ENCODE results near the gene ZNF592. TPM values are rescaled to one million over a fixed set of nuclear protein-coding genes. Genes with fewer than 3 reads are reported as not detected.
"Not testable (repeated sequence)": the region's sequence is repeated elsewhere in the genome, so short reads cannot be mapped to it uniquely, and the experiment has no call there.

The ZNF592 gene
- total RNA-seq, 1 donor from 2014 or later: 36.1 TPM

- no peak for TF ChIP-seq CTCF (IDR thresholded peaks at IDR 0.05)
- Histone ChIP-seq H3K9me3 (no peaks in the 10 kb centered on the region), H3K27ac (peak overlapping the region; percentile 83 to 99), H3K4me1 (peaks cover 7 to 51% of the 10 kb centered on the region in 2 donors), H3K4me3 (peak overlapping the region; percentile 82 to 94), H3K36me3 (no peaks in the 10 kb centered on the region), H3K27me3 (no peaks in the 10 kb centered on the region)
- no peak for DNase-seq (ENCODE audit: low spot score in 2 of 2)
- intact Hi-C loops (cut with DNase I): no loop called here
Measured at GRCh38 chr15:84750583-84751092, 2.2 kb downstream of the ZNF592 start.

GRCh38 chr15:84751721-84752120 is 3.3 kb downstream of the ZNF592 start:
- intact Hi-C loops (cut with DNase I); H3K4me3 ChIP-seq; H3K27me3 ChIP-seq; DNase-seq (ENCODE audit: low spot score in 2 of 2); H3K9me3 ChIP-seq; H3K36me3 ChIP-seq: not testable (repeated sequence)
- peak overlapping the region; percentile 52 to 99 for H3K27ac ChIP-seq
- peaks cover 7 to 53% of the 10 kb centered on the region in 2 donors for H3K4me1 ChIP-seq

GRCh38 chr15:84752195-84752594 is 3.8 kb downstream of the ZNF592 start:
- DNase-seq (ENCODE audit: low spot score in 2 of 2): no peak
- H3K4me3 ChIP-seq: peak overlapping the region in 1 of 2 donors; percentile 15
- H3K9me3 ChIP-seq: no peaks in the 10 kb centered on the region
- no peaks in the 10 kb centered on the region for H3K36me3 ChIP-seq
- intact Hi-C loops (cut with DNase I): no loop called here
- H3K27ac ChIP-seq: peak overlapping the region; percentile 52 to 66
- peaks cover 7 to 54% of the 10 kb centered on the region in 2 donors for H3K4me1 ChIP-seq
- TF ChIP-seq CTCF (IDR thresholded peaks at IDR 0.05): no peak
- H3K27me3 ChIP-seq: no peaks in the 10 kb centered on the region

GRCh38 chr15:84752700-84753099 is 4.3 kb downstream of the ZNF592 start:
- peak overlapping the region in 1 of 2 donors; percentile 15 for H3K4me3 ChIP-seq
- no peak for DNase-seq (ENCODE audit: low spot score in 2 of 2)
- H3K4me1 ChIP-seq: peaks cover 7 to 54% of the 10 kb centered on the region in 2 donors
- H3K27ac ChIP-seq: peak overlapping the region; percentile 52 to 66
- no peaks in the 10 kb centered on the region for H3K36me3 ChIP-seq
- intact Hi-C loops (cut with DNase I): no loop called here
- no peak for TF ChIP-seq CTCF (IDR thresholded peaks at IDR 0.05)
- H3K9me3 ChIP-seq: no peaks in the 10 kb centered on the region
- no peaks in the 10 kb centered on the region for H3K27me3 ChIP-seq

GRCh38 chr15:84754889-84755288 is 6.5 kb downstream of the ZNF592 start:
- H3K4me3 ChIP-seq; H3K27ac ChIP-seq; DNase-seq (ENCODE audit: low spot score in 2 of 2); H3K36me3 ChIP-seq; intact Hi-C loops (cut with DNase I); H3K27me3 ChIP-seq; H3K9me3 ChIP-seq: not testable (repeated sequence)
- H3K4me1 ChIP-seq: peaks cover 6 to 54% of the 10 kb centered on the region in 2 donors

GRCh38 chr15:84755736-84756527 is 7.5 kb downstream of the ZNF592 start:
- H3K4me1 ChIP-seq: peaks cover 0 to 56% of the 10 kb centered on the region in 2 donors
- H3K27ac ChIP-seq: peak overlapping the region in 1 of 2 donors; percentile 13
- no peak for DNase-seq (ENCODE audit: low spot score in 2 of 2)

More at GRCh38 chr15:84755736-84756527, 7.5 kb downstream of the ZNF592 start:
- Histone ChIP-seq H3K36me3 (no peaks in the 10 kb centered on the region), H3K9me3 (no peaks in the 10 kb centered on the region), H3K27me3 (no peaks in the 10 kb centered on the region), H3K4me3 (no peak overlapping the region)
- no peak for TF ChIP-seq CTCF (IDR thresholded peaks at IDR 0.05)
- intact Hi-C loops (cut with DNase I): no loop called here
